ENCODE measurements around the gene BOLA1.
"Not testable (repeated sequence)": the region's sequence is repeated elsewhere in the genome, so short reads cannot be mapped to it uniquely, and the experiment has no call there.

BOLA1 gene

DNA sequence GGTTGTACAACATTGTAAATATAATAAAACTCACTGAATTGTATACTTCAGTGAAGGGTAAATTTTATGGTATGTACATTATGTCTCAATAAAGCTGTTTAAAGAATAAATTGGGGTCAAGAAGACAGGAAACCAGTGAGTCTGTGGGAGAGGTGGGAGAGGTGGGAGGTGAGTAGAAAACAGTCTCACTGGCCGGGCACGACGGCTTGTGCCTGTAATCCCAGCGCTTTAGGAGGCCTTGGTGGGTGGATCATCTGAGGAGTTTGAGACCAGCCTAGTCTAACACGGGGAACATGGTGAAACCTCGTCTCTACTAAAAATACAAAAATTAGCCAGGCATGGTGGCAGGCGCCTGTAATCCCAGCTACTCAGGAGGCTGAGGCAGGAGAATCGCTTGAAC, 33.1 kb downstream of the BOLA1 start:
- DNase-seq: no peak

DNA sequence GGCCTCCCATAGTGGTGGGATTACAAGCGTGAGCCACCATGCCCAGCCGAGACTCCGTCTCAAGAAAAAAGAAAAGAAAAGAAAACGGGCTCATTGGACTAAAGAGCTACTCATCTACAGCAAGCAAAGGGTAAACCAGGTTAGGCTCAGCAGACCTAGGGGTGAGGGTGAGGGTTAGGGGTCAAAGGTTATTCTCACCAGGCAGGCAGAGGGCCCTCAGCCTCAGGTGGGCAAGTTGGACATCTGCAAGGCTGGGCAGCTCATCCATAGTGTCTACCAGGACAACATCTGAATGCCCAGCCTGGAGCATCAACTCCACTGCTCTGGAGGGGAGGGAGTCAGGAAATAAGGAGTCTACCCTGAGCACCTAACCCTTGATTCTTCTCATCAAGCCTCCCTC, 33.8 kb downstream of the BOLA1 start:
- no peak for DNase-seq

DNA sequence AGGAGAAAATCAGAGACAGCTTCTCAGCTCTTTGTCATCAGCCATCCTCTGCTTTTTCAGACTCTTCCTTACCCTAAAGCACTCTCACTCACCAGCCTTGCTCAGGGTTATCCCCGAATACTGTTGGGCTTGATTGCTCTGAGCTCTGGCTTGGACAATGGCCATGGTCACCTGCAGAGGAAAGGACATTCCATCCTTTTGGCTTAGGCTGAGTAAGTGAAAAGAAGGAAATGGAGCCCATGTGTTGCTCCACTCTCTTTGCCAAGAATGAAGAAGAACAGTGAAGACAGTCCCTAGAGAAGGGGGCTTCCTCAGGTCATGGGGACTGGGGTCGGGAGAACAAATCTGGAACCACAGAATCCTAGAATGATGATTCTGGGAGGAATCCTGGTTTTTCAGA, 35.0 kb downstream of the BOLA1 start:
- no peak for DNase-seq

- DNase-seq: no peak
These were observed 37.0 kb downstream of the BOLA1 start, which contains the start of gene MTMR11 for GRCh38 chr1:149936170-149936991. TSS of gene MTMR11 (minus strand) at chr1:149936879. CDS start at chr1:149936647, 232 bp downstream.

DNA sequence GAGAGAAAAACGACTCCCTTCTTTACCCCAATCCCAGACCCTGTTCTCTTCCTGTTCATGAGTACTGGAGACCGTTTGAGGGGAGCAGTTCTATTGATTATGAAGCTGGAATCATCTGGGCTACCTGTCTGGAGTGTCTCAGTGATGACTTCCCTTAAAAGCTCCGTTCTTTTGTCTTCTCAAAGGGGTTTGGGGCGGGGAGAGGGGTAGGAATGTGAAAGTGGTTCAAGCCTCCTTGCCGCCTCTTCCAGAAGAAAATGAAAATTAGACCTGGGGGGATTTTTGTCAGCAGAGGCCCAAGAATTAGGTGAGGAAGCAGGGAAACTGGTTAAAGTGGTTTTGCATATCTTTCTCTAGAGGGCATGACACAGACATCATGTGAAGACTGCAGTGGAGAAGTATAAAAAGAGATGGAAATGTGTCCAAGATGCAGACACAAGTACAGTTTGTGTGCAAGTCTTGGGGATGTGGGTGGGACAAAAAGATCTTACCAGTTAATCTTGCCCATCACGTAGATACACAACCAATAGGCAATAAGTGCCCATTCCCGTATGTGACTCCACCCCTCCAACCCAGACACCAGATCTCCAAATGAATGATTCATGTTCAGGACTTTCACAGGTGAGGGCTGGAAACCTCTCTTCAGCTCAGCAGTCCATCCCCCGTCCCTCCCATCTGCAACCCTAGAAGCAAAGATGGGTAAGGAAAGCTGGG, 37.8 kb downstream of the BOLA1 start:
- DNase-seq: no peak

DNA sequence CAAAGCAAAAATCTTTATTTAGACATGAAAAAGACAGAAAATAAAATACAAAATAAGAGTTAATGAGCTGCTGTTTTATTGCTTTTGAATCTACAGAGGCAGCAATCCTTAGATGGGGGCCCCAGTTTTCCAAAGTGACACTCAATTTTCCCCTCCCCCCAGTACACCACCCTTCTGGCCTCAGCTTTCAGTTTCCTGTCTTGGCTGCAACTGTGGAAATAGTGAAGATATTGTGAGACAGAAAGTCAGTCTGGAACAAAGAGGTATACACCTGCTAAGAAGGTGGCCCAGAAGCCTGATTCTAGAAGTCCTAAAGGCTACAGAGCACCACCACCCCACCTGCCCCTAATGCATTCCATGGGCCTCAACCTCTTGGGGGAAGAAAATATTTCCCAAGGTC, 38.4 kb downstream of the BOLA1 start:
- no peak for DNase-seq

DNA sequence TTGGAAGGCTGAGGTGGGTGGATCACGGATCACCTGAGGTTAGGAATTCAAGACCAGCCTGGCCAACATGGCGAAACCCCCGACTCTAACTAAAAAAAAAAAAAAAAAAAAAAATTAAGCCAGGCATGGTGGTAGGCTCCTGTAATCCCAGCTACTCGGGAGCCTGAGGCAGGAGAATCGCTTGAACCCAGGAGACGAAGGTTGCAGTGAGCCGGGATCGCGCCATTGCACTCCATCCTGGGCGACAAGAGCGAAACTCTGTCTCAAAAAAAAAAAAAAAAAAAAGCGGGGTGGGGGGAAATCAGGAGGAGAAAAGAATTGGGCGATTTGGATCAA, 39.3 kb downstream of the BOLA1 start:
- DNase-seq: not testable (repeated sequence)

DNA sequence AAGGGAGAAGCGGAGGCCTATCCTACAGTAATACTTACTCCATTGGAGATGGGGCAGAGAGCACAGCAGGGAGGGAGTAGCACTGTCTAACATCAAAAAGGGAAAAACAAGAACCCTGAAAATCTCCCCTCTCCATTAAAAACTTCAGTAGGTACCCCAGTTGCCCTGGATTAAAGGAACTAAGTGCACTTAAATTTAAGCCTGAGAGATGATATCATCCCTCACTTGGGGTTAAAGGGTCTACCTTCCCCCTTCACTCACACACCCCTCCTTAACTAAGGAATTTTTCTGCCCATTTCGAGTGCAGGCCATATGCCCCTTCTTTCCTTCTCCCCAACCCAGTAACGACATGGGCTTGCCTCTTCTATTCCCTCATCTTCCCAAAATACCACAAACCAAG, 41.1 kb downstream of the BOLA1 start:
- DNase-seq: no peak

GRCh38 chr1:149942207-149942606, 42.8 kb downstream of the BOLA1 start:
- DNase-seq: no peak

- no peak for DNase-seq
These were observed 43.5 kb downstream of the BOLA1 start for GRCh38 chr1:149942885-149943284.

GRCh38 chr1:149945206-149945605, 45.8 kb downstream of the BOLA1 start:
- no peak for DNase-seq

GRCh38 chr1:149949911-149950310, 50.5 kb downstream of the BOLA1 start:
- DNase-seq: no peak
